Kidney (tissue), 14 donors: ENCODE measurements around the gene ISOC2. TPM values are rescaled to one million over a fixed set of nuclear protein-coding genes. Genes with fewer than 3 reads are reported as not detected.
"Not testable (repeated sequence)": the region's sequence is repeated elsewhere in the genome, so short reads cannot be mapped to it uniquely, and the experiment has no call there.

ENCODE experiments used
- DNase-seq, 5 donors: peaks; one replicate each; pipeline ENCODE4 v3.0.0-alpha.2; 2013 to 2020
- FAIRE-seq: peaks from 2 replicates; lab custom pipeline; 2012; peaks lifted over from hg19 to GRCh38; lab: Jason Lieb, UNC
- H3K27ac ChIP-seq, 2 donors: one replicate each; pipeline ENCODE4 v1.7.0; 2013; ENCODE audit warnings: low read depth in 2 of 2, low read length in 2 of 2, inconsistent platforms in 1 of 2
- H3K27me3 ChIP-seq: one replicate; pipeline ENCODE4 v1.7.1; 2013; ENCODE audit warnings: low read length, inconsistent platforms; ENCODE audit not compliant: control insufficient read depth, insufficient read depth
- H3K36me3 ChIP-seq, 3 donors: one replicate each; pipeline versions ENCODE4 v1.7.0 to v1.7.1; 2013; ENCODE audit warnings: low read length in 3 of 3, control low read depth in 1 of 3, inconsistent platforms in 1 of 3; ENCODE audit not compliant: insufficient read depth in 3 of 3, control insufficient read depth in 2 of 3
- H3K4me1 ChIP-seq, 3 donors: one replicate each; pipeline versions ENCODE4 v1.7.0 to v1.7.1; 2013; ENCODE audit warnings: low read length in 3 of 3, inconsistent platforms in 1 of 3, low read depth in 1 of 3; ENCODE audit not compliant: control insufficient read depth in 2 of 3, insufficient read depth in 2 of 3
- H3K4me3 ChIP-seq, 3 donors: one replicate each; pipeline versions ENCODE4 v1.7.0 to v1.8.1; 2013; ENCODE audit warnings: low read length in 3 of 3, control low read depth in 1 of 3, inconsistent platforms in 1 of 3
- H3K9ac ChIP-seq, 3 donors: one replicate each; pipeline versions ENCODE4 v1.7.0 to v1.7.1; 2013; ENCODE audit warnings: low read length in 3 of 3, control low read depth in 1 of 3, inconsistent platforms in 1 of 3
- H3K9me3 ChIP-seq, 3 donors: one replicate each; pipeline versions ENCODE4 v1.7.0 to v1.7.1; 2013; ENCODE audit warnings: low read length in 3 of 3, control low read depth in 1 of 3, inconsistent platforms in 1 of 3; ENCODE audit not compliant: control insufficient read depth in 2 of 3, insufficient read depth in 1 of 3
- intact Hi-C: fragments of 100-400 bp; cut with DNase I; formaldehyde crosslinking; loops from one replicate; pipeline ENCODE4 v1.11.1; 2022
- polyA plus RNA-seq: library from polyadenylated mRNA; stranded (reverse); fragments of 350-450 nt; fragmentation: Illumina TruSeq; extraction: RNeasy Lipid Tissue Mini Kit (QIAGEN cat#74804); gene quantifications from one replicate; pipeline ENCODE4 v1.2.3, GENCODE V29; 2014; ENCODE audit warnings: low read depth, low replicate concordance; ENCODE audit not compliant: insufficient read depth
- total RNA-seq: library from RNA; stranded (reverse); fragmentation: NEBNext Ultra II Directional; extraction: Animal tissue kit (Norgen Biotek cat#: 25700); gene quantifications from one replicate; pipeline ENCODE4 v1.2.1, GENCODE V29; 2021
- TF ChIP-seq, protein P1 (sequence below): IDR thresholded peaks from 3 replicates; pipeline ENCODE4 v1.5.1; 2012; ENCODE audit warnings: mild to moderate bottlenecking, moderate library complexity, borderline replicate concordance; ENCODE audit not compliant: insufficient read depth; ENCODE audit errors: extremely low read depth
- donor health status: control.
- donor health status: control.
- donor health status: control.
- donor health status: control.
- donor health status: control.
- donor health status: DM: yes; HTN: yes; CAD: no.
- donor health status: Normal renal cell carcinoma (clear cell type).

Gene ISOC2
- total and polyA plus RNA-seq, 2 donors from 2014 or later = 45.9 to 326 TPM

DNA sequence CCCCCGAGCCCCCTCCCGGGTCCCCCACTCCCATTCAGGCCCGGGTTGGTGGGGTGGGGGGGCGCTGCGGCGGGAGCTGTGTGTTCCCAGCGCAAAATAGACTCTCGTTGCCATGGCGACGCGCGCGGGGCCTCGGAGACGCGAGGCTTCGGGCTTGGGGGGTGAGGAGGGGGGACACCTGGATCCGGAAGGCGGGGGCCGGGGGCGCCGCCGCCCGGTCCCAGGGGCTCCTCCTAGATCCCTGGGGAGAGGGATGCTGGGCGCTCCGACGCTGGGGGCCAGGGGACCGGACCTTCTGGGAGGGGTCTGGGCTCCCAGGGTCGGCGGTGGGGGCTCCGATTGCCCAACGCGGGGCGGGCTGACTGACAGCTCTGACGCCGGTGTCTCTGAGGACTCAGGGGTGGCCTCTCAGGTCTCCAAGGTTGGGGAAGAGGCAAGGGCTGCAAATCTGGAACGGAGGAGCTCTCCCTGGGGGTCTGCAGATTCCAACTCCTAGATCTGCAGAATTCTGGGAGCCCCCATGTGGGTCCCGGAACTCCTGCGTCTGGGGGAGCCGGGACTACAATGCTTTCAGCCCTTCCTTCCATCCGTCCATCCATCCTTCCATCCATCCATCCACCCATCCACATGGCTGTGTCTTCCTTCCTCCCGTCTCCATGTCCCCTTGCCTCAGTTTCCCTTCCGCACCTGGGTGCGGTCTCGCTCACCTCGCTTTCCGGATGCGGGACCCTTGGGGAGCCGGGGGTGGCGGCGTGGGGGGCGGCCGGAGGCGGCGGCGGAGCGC is 9.3 kb downstream of the ISOC2 start:
- Histone ChIP-seq H3K36me3 (no peaks in the 10 kb centered on the region), H3K9ac (no peak overlapping the region), H3K9me3 (no peaks in the 10 kb centered on the region), H3K27ac (no peak overlapping the region), H3K4me3 (peak overlapping the region in 1 of 3 donors; percentile 12), H3K4me1 (no peaks in the 10 kb centered on the region), H3K27me3 (peaks cover 13% of the 10 kb centered on the region)
- FAIRE-seq (no peak), DNase-seq (peak in 2 of 5 donors; percentile 65 to 77)
- intact Hi-C loops = no loop called here
- TF ChIP-seq, protein P1, sequence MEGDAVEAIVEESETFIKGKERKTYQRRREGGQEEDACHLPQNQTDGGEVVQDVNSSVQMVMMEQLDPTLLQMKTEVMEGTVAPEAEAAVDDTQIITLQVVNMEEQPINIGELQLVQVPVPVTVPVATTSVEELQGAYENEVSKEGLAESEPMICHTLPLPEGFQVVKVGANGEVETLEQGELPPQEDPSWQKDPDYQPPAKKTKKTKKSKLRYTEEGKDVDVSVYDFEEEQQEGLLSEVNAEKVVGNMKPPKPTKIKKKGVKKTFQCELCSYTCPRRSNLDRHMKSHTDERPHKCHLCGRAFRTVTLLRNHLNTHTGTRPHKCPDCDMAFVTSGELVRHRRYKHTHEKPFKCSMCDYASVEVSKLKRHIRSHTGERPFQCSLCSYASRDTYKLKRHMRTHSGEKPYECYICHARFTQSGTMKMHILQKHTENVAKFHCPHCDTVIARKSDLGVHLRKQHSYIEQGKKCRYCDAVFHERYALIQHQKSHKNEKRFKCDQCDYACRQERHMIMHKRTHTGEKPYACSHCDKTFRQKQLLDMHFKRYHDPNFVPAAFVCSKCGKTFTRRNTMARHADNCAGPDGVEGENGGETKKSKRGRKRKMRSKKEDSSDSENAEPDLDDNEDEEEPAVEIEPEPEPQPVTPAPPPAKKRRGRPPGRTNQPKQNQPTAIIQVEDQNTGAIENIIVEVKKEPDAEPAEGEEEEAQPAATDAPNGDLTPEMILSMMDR = no peak

DNA sequence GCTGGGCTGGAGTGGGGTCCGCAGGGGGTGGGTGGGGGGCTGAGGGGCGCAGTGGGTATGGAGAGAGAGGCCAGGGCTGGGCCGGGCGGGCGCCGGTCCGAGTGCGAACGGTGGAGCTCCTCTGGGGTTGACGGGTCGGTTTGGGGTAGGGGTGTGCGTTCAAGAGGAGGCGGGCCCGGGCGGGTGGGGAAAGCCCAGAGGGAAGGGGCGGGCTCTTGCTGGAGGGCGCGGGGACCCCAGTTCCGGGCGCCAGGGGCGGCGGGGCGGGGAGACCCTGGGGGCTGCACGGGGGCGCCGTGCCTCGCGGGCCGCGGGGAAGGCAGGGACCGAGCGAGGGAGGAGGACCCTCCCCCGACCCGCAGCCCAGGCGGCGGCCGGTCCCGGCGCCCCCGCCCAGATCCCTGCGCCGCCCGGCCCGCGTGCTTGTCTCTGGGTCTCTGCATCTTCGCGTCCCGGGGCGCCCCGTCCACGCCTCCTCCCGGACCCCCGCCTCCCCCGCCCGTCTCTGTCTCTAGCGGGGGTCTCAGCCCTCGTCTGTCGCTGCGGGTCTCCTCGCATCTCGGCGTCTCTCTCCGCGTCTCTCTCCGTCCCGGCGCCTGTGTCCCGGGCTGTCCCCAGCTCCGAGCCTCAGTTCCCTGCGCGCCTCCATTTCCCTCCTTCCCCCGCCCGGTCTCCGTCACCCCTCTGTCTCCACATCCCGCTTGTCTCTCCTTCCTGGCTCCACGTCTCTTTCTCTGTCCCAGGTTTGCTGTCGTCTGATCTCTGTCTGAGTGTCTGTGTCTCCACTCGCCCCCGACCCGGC is 10.1 kb downstream of the ISOC2 start:
- no peaks in the 10 kb centered on the region for H3K36me3 ChIP-seq
- peaks cover 16% of the 10 kb centered on the region for H3K27me3 ChIP-seq
- H3K9me3 ChIP-seq = no peaks in the 10 kb centered on the region
- H3K9ac ChIP-seq = no peak overlapping the region
- TF ChIP-seq, protein P1 = no peak
- intact Hi-C loops = no loop called here
- no peaks in the 10 kb centered on the region for H3K4me1 ChIP-seq
- no peak overlapping the region for H3K27ac ChIP-seq
- no peak for FAIRE-seq
- DNase-seq = peak in 1 of 5 donors; percentile 64
- H3K4me3 ChIP-seq = no peak overlapping the region

DNA sequence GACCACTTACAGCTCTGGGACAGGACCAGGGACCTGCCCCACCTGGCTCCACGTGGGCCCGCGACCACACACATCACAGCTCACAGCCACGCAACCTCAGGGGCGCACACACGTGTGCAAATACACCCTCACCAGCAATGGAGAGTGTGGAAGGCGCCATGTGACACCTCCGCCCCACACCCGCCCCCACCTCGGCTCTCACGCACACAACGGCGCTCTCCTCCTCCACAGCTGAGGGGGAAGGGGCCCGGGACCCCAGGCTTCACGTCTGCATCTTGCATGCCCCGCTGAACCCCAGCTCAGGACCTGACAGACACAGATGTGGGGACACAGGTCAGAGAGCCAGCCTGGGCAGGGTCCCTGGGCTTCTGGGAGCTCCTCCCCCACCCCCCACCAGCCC is 12.0 kb downstream of the ISOC2 start:
- Histone ChIP-seq H3K9ac (no peak overlapping the region), H3K27me3 (peaks cover 25% of the 10 kb centered on the region), H3K4me3 (no peak overlapping the region), H3K4me1 (no peaks in the 10 kb centered on the region), H3K36me3 (no peaks in the 10 kb centered on the region), H3K27ac (no peak overlapping the region), H3K9me3 (no peaks in the 10 kb centered on the region)
- DNase-seq (no peak), FAIRE-seq (no peak)
- TF ChIP-seq, protein P1 = no peak
- intact Hi-C loops = no loop called here

DNA sequence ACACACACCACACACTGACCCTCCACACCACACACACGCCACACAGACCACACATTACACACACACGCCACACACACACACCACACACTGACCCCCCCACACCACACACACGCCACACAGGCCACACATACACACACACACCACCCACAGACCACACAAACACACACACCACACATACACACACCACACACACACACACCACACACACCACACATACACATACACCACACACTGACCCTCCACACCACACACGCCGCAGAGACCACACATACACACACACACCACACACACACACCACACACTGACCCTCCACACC is 13.3 kb downstream of the ISOC2 start:
- FAIRE-seq, H3K9ac ChIP-seq, H3K27ac ChIP-seq, H3K4me3 ChIP-seq, H3K36me3 ChIP-seq, H3K4me1 ChIP-seq, intact Hi-C loops, H3K9me3 ChIP-seq, DNase-seq: not testable (repeated sequence)
- H3K27me3 ChIP-seq = peaks cover 36% of the 10 kb centered on the region
